Measurements from ENCODE around the gene RNF44. TPM values are rescaled to one million over a fixed set of nuclear protein-coding genes. Genes with fewer than 3 reads are reported as not detected.

RNF44 gene
- total RNA-seq, 1 donor from 2014 or later, result 70.3 TPM

- Mint-ChIP-seq H3K4me1 (ENCODE audit: low read depth) (peaks cover 9% of the 10 kb centered on the region), H3K27ac (no peak within 1 kb of the TSS), H3K4me3 (ENCODE audit: low read depth) (no peak within 1 kb of the TSS), H3K27me3 (ENCODE audit: low read depth) (no peaks in the 10 kb centered on the region), H3K9me3 (no peaks in the 10 kb centered on the region), H3K36me3 (ENCODE audit: low read depth) (no peaks in the 10 kb centered on the region)
- intact Hi-C loops (cut with micrococcal nuclease), result no loop called here
- no peak for DNase-seq (ENCODE audit: low spot score)
Measured at GRCh38 chr5:176548967-176549444, 11.8 kb upstream of the RNF44 start, which contains the start of gene CDHR2. Gene CDHR2 (plus strand): TSS chr5:176549342. CDS start chr5:176565353, 16,011 bp downstream.

- DNase-seq (ENCODE audit: low spot score), result no peak
- Mint-ChIP-seq H3K4me1 (ENCODE audit: low read depth) (peaks cover 11% of the 10 kb centered on the region), H3K27me3 (ENCODE audit: low read depth) (no peaks in the 10 kb centered on the region), H3K9me3 (no peaks in the 10 kb centered on the region), H3K36me3 (ENCODE audit: low read depth) (no peaks in the 10 kb centered on the region), H3K4me3 (ENCODE audit: low read depth) (no peak overlapping the region), H3K27ac (no peak overlapping the region)
- intact Hi-C loops (cut with micrococcal nuclease), result no loop called here
Measured at GRCh38 chr5:176547802-176548201, 10.6 kb upstream of the RNF44 start.

- H3K27ac Mint-ChIP-seq, result no peak overlapping the region
Measured at GRCh38 chr5:176545737-176546509, 8.7 kb upstream of the RNF44 start.

GRCh38 chr5:176545388-176545736 is 8.2 kb upstream of the RNF44 start:
- Mint-ChIP-seq H3K9me3 (no peaks in the 10 kb centered on the region), H3K36me3 (ENCODE audit: low read depth) (no peaks in the 10 kb centered on the region), H3K4me1 (ENCODE audit: low read depth) (peaks cover 33% of the 10 kb centered on the region), H3K4me3 (ENCODE audit: low read depth) (peak overlapping the region; percentile 8), H3K27me3 (ENCODE audit: low read depth) (no peaks in the 10 kb centered on the region), H3K27ac (no peak overlapping the region)
- intact Hi-C loops (cut with micrococcal nuclease), result no loop called here
- DNase-seq (ENCODE audit: low spot score), result no peak

More at GRCh38 chr5:176545737-176546509, 8.7 kb upstream of the RNF44 start:
- no peaks in the 10 kb centered on the region for H3K9me3 Mint-ChIP-seq
- no peaks in the 10 kb centered on the region for H3K36me3 Mint-ChIP-seq (ENCODE audit: low read depth)
- no peak for DNase-seq (ENCODE audit: low spot score)
- H3K4me3 Mint-ChIP-seq (ENCODE audit: low read depth), result no peak overlapping the region
- H3K27me3 Mint-ChIP-seq (ENCODE audit: low read depth), result no peaks in the 10 kb centered on the region
- intact Hi-C loops (cut with micrococcal nuclease), result no loop called here
- H3K4me1 Mint-ChIP-seq (ENCODE audit: low read depth), result peaks cover 28% of the 10 kb centered on the region

DNA sequence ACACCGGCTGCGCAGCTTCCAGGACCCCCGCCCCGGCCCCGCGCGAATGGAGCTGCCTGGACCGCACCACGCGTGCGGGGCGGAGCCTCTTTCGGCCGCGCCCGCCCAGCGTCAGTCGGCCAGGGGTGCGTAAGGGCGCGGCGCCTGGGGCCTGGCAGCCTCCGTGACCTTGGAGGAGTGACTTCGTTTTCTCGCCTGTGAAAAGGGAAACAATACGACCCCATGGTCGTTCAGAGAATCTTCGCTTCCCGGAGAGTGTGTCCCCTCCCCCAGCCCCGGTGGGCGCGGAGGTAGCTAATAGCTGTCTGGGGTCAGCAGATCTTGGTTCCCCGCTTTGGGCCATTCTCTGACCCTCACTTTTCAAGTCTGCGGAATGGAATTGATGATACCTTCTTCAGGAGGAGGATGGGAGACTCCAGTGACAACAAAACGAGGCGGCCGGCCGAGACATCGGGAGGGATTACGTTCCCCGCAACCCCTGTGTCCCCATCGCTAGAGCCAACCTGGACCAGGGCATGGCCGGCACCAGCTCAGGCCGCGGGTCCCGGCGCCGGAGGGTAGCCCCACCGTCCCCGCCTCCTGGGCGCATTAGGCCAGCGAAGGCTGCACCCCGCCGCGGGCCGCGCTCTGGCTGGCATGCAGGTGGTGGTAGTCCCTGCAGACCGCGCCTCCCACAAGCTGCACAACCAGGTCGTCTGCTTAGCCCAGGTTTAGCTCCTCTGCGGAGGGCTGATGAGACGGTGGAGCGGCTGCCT is 6.4 kb upstream of the RNF44 start:
- intact Hi-C loops (cut with micrococcal nuclease), result loop anchor here (2.0 to 5.0 kb wide), 3 partner anchors 54 to 127 kb away; partner anchors contain the start of genes CLTB and GPRIN1
- Mint-ChIP-seq H3K4me3 (ENCODE audit: low read depth) (peak overlapping the region; percentile 91), H3K27me3 (ENCODE audit: low read depth) (no peaks in the 10 kb centered on the region), H3K4me1 (ENCODE audit: low read depth) (peaks cover 40% of the 10 kb centered on the region), H3K36me3 (ENCODE audit: low read depth) (no peaks in the 10 kb centered on the region), H3K9me3 (no peaks in the 10 kb centered on the region), H3K27ac (peak overlapping the region; percentile 95)
- peak; percentile 75 for DNase-seq (ENCODE audit: low spot score)

DNA sequence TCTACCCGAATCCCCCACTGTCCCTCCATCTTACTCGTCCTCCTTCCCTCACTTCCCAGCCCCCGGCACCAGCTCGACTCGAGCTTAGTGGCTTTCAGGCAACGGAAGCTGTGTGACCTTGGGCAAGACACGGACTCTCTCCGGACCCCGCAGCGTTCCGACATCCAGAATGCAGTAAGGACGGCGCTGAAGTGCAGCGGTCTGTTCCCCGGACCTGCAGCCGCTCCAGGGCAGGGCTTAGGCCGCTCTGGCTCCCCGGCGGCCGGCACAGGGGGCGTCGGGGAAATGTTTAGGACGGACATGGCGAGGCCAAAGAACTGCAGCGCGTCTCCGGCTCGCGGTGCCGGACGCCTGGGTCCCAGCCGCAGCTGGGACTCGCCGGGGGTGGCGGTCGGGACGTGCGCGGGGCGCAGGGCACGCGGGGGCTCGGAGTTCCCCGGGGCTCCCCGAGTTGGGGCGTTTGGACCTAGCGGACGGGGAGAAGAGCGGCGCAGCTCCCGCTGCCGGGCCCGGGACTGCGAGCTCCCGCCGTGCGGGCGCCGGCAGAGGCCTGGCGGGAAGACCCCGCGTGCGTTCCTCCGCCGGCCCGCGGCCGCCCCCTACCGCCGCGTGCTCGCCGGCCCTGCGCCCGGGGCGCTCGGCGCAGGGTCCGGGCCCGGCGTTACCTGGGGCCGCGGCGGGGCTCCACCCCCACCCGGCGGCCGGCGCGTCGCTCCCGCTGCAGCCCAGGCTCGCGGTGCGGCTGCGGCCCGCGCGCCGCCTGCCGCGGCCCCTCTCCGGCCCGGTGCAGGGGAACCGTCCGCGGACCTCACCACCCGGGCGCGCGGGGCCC is 5.6 kb upstream of the RNF44 start:
- Mint-ChIP-seq H3K27ac (peak overlapping the region; percentile 86), H3K36me3 (ENCODE audit: low read depth) (no peaks in the 10 kb centered on the region), H3K9me3 (no peaks in the 10 kb centered on the region), H3K4me1 (ENCODE audit: low read depth) (peaks cover 46% of the 10 kb centered on the region), H3K27me3 (ENCODE audit: low read depth) (no peaks in the 10 kb centered on the region), H3K4me3 (ENCODE audit: low read depth) (peak overlapping the region; percentile 91)
- no peak for DNase-seq (ENCODE audit: low spot score)
- intact Hi-C loops (cut with micrococcal nuclease), result loop anchor here (1.0 to 5.0 kb wide), 4 partner anchors 54 to 126 kb away; partner anchors contain the start of genes CLTB, FAF2 and GPRIN1

DNA sequence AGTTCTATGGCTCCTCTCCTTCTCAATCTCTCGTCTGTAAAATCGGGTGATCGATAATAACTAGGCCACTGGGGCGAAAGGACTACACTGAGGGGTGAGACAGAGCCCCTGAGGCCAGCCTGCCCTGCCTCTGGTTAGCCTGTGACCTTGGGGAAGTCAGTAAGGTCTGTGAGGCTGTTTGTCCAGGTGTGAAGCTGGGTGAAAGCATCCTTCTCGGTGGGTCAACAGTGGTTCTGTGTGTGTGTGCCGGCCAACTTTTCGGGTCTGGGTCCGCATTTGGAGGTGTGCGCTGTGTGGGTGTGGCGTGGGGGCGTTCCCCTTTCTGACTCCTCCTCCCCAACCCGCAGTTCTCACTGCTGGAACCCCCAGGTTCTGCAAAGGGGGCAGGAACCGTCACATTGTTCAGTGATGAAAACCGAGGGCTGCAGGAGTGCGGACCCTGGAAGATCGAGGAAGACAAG is 5.0 kb upstream of the RNF44 start:
- intact Hi-C loops (cut with micrococcal nuclease), result loop anchor here (1.0 to 5.0 kb wide), 4 partner anchors 55 to 125 kb away; partner anchors contain the start of genes CLTB, FAF2 and GPRIN1
- peak overlapping the region; percentile 86 for H3K4me3 Mint-ChIP-seq (ENCODE audit: low read depth)
- no peaks in the 10 kb centered on the region for H3K9me3 Mint-ChIP-seq
- DNase-seq (ENCODE audit: low spot score), result peak; percentile 68
- no peaks in the 10 kb centered on the region for H3K36me3 Mint-ChIP-seq (ENCODE audit: low read depth)
- peaks cover 46% of the 10 kb centered on the region for H3K4me1 Mint-ChIP-seq (ENCODE audit: low read depth)
- no peaks in the 10 kb centered on the region for H3K27me3 Mint-ChIP-seq (ENCODE audit: low read depth)
- peak overlapping the region; percentile 86 for H3K27ac Mint-ChIP-seq

GRCh38 chr5:176541338-176542134 is 4.3 kb upstream of the RNF44 start:
- intact Hi-C loops (cut with micrococcal nuclease), result loop anchor here (1.0 to 5.0 kb wide), 4 partner anchors 56 to 125 kb away; partner anchors contain the start of genes CLTB, FAF2 and GPRIN1
- no peaks in the 10 kb centered on the region for H3K9me3 Mint-ChIP-seq
- peak overlapping the region; percentile 86 for H3K27ac Mint-ChIP-seq
- peak; percentile 74 for DNase-seq (ENCODE audit: low spot score)
- no peaks in the 10 kb centered on the region for H3K27me3 Mint-ChIP-seq (ENCODE audit: low read depth)
- no peaks in the 10 kb centered on the region for H3K36me3 Mint-ChIP-seq (ENCODE audit: low read depth)
- peak overlapping the region; percentile 86 for H3K4me3 Mint-ChIP-seq (ENCODE audit: low read depth)
- peaks cover 46% of the 10 kb centered on the region for H3K4me1 Mint-ChIP-seq (ENCODE audit: low read depth)

DNA sequence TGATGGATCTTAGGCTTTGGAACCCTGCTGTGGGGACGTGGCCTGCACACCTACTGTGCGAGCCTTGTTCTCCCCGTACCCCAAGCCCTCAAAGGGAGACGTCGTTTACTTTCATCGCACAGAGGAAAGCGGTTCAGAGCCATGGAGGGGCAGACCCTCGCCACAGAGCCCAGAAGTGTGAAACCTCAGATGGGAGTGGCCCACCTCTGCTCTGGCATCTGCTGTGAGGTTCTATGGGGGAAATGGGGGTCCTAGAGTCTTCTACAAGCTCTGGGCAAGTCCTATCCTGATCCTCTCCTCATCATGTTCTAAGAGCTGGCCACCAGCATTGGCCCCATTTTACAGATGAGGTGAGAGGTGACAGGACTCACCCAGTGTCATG is 3.7 kb upstream of the RNF44 start:
- H3K4me1 Mint-ChIP-seq (ENCODE audit: low read depth), result peaks cover 46% of the 10 kb centered on the region
- no peaks in the 10 kb centered on the region for H3K27me3 Mint-ChIP-seq (ENCODE audit: low read depth)
- H3K36me3 Mint-ChIP-seq (ENCODE audit: low read depth), result no peaks in the 10 kb centered on the region
- intact Hi-C loops (cut with micrococcal nuclease), result loop anchor here (5.0 kb wide), 2 partner anchors 56 to 71 kb away; partner anchors contain the start of gene GPRIN1
- H3K9me3 Mint-ChIP-seq, result no peaks in the 10 kb centered on the region
- peak overlapping the region; percentile 86 for H3K4me3 Mint-ChIP-seq (ENCODE audit: low read depth)
- H3K27ac Mint-ChIP-seq, result peak overlapping the region; percentile 86
- DNase-seq (ENCODE audit: low spot score), result no peak

- Mint-ChIP-seq H3K4me3 (ENCODE audit: low read depth) (peak overlapping the region; percentile 49), H3K9me3 (no peaks in the 10 kb centered on the region), H3K36me3 (ENCODE audit: low read depth) (no peaks in the 10 kb centered on the region), H3K4me1 (ENCODE audit: low read depth) (peaks cover 48% of the 10 kb centered on the region), H3K27ac (peak overlapping the region; percentile 86), H3K27me3 (ENCODE audit: low read depth) (no peaks in the 10 kb centered on the region)
- intact Hi-C loops (cut with micrococcal nuclease), result loop anchor here (5.0 kb wide), 2 partner anchors 57 to 72 kb away; partner anchors contain the start of gene GPRIN1
- DNase-seq (ENCODE audit: low spot score), result no peak
Measured at GRCh38 chr5:176540476-176540899, 3.3 kb upstream of the RNF44 start.

- intact Hi-C loops (cut with micrococcal nuclease), result loop anchor here (5.0 kb wide), 2 partner anchors 177 to 468 kb away; partner anchors contain the start of genes KIAA1191 and UIMC1
- peaks cover 8% of the 10 kb centered on the region for H3K36me3 Mint-ChIP-seq (ENCODE audit: low read depth)
- H3K27ac Mint-ChIP-seq, result no peak overlapping the region
- DNase-seq (ENCODE audit: low spot score), result no peak
- no peaks in the 10 kb centered on the region for H3K9me3 Mint-ChIP-seq
- no peak overlapping the region for H3K4me3 Mint-ChIP-seq (ENCODE audit: low read depth)
- H3K27me3 Mint-ChIP-seq (ENCODE audit: low read depth), result no peaks in the 10 kb centered on the region
- H3K4me1 Mint-ChIP-seq (ENCODE audit: low read depth), result peaks cover 52% of the 10 kb centered on the region
Measured at GRCh38 chr5:176538989-176539384, 1.8 kb upstream of the RNF44 start.
